NB4 (cell line): ENCODE measurements around the gene KLK3.

ENCODE experiments used
- CTCF ChIP-seq: IDR thresholded peaks from one replicate; pipeline ENCODE4 v1.5.1; 2012; ENCODE audit warnings: low read depth, low read length
- MAX ChIP-seq: IDR thresholded peaks from 2 replicates; pipeline ENCODE4 v1.6.1; 2011; ENCODE audit warnings: low read depth, low read length

GRCh38 chr19:50874211-50874610 lies 19.5 kb downstream of the KLK3 start:
- TF ChIP-seq CTCF (no peak), MAX (no peak)
